HG03571 (cell line): ENCODE data around the gene CASP9.
A peak's percentile ranks its signal among the peaks of the same experiment; 100 is the strongest.
"Not testable (repeated sequence)": the region's sequence is repeated elsewhere in the genome, so short reads cannot be mapped to it uniquely, and the experiment has no call there.

Experiments
- ATAC-seq: cut with Tn5 transposase; IDR thresholded peaks from one replicate; pipeline ENCODE4 v1.9.1; 2021; ENCODE audit not compliant: unreplicated experiment

The CASP9 gene

DNA sequence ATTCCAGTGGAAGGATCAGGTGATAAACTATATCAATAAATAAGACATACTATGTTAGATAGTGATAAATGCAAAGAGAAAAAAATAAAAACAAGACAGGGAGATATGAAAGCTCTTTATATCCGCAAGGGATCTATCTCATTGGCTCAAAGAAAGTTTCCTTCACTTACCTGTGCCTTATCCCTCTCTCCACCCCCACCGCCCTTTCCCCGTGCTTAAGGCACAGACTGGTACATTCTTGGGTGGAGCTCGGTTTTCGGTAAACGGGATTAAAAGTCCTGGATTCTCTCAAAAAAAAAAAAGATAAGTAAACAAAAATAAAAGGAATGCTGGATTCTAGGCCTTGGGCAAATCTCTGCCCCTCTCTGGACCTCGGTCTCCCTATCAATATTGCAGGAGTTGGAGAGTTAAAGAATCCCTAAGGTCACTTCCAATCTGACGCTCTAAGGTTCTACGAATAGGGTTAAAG lies 2.0 kb upstream of the CASP9 start:
- no peak for ATAC-seq

DNA sequence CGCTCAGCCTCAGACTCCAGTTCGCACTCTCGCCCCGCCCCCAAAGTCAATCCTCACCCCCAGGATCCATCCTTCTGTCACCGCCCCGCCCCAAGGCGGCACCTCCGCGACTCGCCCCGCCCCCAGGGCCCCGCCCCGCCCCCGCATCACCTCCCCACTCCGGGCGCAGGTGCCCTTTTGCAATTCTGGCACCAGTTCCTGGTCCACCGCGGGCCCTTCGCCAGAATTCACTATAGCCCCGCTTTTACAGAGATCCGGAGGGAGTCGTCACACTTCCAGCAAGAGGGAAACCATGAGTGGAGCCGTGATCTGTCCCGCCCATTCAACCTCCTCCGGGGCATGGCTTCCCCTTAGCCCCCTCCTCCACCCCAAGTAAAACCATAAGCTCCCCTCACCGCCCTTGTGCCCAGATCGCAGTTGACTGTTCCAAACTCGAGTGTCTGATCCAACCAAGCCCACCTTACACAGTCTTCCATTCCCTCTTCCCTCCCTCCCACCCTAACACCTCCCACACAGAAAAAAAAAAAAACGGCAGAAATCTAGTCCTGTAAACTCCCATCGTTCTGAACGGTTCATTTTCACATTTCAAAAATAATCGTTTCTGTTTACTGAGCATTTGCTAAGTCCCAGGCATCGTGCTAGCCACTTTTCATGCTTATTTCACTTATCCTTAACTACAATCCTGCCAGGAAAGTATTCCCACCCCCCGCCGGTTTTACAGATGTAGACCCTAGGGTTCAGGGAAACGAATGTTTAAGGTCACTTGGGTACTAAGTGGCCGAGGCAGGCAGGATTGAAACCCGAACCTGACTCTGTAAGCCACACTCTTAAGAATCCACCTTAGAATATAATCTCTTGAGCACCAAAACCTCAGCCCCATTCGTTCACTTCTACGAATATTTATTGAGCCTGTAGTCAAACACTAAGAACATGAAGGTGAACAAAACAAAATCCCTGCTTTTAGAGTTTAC lies 1.3 kb upstream of the CASP9 start:
- ATAC-seq, result peak; percentile 35

DNA sequence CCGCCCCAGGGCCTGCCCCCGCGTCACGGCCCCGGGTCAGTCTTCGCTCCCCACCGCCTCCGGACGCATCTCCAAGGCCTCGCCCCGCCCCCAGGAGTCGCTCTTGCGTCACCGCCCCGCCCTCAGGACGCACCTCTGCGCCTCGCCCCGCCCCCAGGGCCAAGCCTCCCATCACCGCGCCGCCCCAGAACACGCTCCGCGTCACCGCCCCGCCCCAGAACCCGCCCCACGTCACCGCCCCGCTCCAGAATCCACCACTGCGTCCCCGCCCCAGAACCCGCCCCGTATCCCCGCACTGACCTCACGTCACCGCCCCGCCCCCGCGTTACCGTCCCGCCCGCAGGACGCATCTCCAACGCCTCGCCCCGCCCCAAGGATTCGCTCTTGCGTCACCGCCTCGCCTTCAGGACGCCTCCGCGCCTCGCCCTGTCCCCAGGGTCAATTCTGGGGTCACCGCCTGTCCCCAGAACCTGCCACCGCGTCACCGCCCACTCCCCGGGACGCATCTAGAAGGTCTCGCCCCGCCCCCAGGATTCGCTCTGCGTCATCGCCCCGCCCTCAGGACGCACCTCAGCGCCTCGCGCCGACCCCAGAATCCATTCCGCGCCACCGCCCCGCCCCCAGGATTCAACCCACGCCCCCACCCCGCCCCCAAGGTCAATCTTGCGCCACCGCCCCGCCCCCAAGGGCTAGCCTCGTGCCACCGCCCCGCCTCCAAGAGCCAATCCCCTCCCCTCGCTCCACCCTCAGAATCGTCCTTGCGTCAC lies 451 bp upstream of the CASP9 start:
- ATAC-seq, result peak; percentile 39

DNA sequence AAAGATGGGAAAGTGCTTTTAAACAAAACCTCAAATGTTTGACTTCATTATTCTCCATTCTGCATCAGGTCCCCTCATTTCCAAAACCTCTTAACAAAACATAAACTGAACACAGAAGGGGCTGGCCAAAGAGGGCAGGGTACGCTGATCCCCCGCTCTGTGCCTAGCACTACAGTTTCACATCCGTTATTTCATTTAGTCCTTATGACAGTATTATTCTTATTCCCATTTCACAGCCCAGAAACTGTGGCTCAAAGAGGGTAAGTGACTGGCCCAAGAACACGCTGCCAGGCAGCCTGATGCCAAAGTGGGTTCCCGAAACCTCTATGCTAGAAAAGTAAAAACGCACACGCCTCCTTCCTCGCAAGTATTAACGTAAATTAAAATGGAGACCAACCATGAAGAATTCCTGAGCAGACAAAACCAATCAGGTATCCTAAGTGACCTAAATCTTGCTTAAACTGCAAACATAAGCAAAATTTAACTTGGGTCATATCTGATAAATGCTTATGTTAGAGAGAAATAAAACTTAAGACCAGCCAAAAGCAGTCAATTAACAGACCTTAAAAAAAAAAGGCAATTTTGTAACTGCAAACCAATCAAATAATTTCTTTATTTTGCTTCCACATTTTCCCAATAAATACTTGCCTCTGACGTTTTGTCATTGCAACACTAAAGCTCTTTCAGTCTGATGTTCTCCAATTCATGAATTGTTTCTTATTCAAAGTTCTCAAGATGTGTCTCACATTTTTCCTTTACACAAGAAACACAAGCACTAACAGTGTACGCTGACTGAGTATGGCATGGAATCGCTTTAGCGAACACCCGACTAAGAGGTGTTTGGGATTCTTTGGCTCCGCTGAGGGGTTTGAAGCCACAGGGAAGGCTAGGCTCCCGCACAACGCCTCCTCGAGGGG lies 653 bp downstream of the CASP9 start:
- no peak for ATAC-seq

DNA sequence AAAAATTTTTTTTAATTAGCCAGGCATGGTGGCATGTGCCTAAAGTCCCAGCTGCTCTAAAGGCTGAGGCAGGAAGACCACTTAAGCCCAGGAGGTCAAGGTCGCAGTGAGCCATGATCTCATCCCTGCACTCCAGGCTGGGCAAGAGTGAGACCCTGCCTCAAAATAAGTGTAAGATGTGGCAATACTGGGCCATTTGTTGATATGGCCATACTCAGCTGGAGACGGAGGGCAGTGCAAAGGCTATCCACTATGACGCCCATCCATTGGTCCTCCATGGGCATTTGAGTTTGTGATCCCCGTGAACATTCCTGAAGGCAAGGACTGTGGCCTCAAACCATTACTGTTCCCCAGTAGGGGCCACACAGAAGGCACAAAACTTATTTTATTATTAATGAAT lies 1.5 kb downstream of the CASP9 start:
- ATAC-seq, result no peak

DNA sequence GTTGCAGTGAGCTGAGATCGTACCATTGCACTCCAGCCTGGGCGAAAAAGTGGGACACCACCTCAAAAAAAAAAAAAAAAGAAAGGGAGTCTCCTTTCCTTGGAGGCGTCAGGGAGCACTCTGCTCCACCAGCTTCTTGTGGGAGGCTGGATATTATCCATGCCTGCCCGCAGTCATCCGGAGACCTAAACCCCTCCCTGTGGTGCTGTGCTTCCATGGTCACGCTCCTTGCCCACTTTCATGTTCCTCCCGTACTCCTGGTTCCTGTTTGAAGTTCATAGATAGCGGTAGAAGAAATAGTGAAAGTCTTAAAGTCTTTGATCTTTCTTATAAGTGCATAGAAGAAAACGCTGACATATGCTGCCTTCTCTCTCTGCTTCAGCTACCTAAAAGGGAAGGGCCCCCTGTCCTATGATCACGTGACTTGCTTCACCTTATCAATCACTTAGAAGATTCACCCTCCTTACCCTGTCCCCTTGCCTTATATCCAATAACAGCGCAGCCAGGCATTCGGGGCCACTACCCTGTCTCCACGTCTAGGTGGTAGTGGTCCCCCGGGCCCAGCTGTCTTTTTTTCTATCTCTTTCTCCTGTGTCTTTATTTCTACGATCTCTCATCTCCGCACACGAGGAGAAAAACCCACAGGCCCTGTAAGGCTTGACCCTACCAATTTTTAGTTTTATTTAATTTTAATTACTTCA lies 2.7 kb downstream of the CASP9 start:
- ATAC-seq, result not testable (repeated sequence)

DNA sequence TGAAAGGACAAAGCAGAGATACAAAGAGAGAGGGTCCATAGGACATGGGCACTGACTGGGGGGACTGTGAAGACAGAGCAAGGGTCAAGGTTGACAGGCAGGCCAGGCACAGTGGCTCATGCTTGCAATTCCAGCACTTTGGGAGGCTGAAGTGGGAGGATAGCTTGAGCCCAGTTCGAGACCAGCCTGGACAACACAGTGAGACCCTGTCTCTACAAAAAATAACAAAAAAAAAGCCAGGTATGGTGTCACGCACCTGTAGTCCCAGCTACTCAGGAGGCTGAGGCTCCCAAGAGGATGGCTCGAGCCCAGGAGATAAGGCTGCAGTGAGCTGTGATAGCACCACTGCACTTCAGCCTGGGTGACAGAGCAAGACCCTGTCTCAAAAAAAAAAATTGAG lies 4.4 kb downstream of the CASP9 start:
- ATAC-seq, result no peak

DNA sequence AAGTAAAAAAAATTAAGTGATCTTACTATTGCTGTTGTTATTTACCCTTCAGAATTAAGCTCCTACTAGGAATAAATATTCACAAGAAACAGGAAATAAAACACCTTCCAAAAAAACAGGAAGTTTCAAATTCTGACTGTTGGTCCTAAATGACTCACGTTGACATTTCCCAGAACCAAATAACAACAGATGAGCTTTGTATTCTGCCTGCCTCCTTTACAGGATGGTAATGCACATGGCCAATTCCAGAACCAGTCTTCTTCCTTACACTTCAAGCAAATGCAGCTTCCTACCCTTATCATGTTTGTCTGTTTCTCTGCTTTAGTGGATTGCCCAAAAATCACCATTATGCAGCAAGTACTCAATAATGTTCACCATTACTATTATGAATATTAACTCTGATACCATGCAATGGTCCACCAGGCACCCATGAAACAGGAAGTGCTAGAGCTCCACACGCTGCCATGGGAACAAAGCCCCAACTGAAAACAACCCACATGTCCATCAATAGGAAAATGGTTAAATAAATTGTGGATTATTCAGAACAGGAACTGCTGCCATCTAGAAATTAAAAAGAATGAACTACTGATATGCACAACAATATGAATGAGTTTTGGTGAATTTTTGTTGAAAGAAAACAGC lies 8.9 kb downstream of the CASP9 start:
- no peak for ATAC-seq

DNA sequence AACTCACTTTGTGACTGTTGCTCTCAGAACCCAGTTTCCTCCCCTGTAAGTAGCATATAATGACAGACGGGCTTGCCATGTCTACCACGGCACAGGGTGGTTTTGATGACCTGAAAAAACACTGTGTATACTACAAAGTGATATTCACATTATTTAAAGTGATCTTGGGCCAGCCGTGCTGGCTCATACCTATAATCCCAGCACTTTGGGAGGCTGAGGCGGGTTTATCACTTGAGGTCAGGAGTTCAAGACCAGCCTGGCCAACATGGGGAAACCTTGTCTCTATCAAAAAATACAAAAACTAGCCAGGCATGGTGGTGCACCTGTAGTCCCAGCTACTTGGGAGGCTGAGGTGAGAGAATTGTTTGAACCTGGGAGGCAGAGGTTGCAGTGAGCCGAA lies 9.5 kb downstream of the CASP9 start:
- ATAC-seq, result not testable (repeated sequence)

DNA sequence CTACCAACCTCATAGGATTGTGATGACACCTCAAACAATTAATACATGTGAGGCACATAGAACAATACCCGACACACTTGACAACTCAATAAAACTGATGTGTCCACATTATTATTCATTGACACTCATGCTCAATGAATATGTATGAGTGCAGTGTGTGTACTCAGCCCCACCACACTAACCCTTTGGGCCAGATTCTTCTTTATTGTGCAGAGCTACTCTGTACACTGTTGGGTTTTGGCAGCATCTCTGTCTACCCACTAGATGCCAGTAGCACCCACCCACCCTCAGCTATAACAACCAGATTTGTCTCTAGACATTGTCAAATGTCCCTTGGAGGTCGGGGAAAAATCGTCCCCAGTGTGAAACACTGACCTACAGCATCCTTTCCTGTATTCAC lies 10.1 kb downstream of the CASP9 start:
- ATAC-seq, result no peak

DNA sequence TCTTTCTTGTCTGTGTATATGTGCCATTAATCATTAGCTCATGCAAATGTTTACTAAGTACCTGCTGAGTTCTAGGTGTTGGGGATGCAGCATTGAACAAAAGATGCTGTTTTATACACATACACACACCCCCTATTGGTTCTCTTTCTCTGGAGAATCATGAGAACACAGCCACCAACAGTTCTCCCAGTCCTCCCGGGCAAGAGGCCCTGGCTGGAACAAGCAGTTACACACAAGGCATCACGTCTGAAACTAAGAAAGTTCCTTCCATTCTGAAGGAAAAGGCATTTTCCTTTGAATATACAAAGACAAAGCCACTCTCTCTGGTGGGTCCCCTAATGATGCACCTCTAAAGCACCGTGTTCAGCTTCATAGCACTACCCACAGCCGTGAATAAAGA lies 10.8 kb downstream of the CASP9 start:
- ATAC-seq, result no peak

DNA sequence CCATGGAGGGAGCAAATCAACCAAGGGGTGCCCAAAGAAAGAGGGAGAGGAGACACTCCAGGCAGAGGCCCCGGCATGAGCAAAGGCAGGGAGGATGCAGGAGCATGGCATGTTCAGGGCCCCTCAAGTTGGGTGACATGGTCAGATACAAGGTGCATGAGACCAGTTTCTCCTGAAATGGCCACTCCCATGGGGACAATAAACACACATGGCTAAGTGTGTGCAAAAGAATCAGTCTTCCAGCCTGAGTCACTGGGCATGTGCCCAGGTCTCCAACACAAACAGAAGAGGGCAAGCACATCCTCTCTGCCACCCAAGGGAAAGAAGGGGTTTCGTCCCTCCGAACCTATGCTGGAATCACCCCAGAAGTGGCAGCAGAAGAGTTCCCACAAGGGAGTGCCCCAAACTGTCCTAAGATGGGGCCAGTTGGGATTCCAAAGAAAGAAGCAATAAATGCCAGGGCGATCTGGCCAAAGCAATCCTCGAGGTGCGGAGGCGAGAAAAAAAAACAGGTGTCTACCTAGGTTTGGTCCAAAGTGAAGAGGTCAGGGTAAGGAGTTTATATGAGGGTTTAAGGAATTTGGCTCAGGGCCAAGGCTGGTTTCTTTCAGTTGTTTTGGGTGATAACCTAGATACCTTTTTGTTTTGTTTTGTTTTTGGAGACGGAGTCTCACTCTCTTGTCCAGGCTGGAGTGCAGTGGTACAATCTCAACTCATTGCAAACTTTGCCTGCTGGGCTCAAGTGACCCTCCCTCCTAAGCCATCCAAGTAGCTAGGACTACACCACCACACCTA lies 13.2 kb downstream of the CASP9 start:
- ATAC-seq, result no peak

DNA sequence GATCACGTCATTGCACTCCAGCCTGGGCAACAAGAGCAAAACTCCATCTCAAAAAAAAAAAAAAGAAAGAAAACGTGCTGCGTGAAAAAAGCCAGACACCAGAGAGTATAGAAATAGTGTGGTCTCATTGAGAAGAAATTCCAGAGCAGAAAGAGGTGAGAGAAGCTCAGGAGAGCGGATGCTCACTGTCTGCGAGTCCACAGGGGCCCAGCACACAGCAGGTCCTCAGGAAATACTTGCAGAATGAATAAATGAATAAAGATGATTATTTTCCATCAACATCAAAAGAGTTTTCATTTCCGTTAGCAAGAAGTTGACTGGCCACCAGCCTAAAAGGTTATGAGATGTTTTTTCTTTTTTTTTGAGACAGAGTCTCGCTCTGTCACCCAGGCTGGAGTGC lies 14.4 kb downstream of the CASP9 start:
- ATAC-seq, result no peak

DNA sequence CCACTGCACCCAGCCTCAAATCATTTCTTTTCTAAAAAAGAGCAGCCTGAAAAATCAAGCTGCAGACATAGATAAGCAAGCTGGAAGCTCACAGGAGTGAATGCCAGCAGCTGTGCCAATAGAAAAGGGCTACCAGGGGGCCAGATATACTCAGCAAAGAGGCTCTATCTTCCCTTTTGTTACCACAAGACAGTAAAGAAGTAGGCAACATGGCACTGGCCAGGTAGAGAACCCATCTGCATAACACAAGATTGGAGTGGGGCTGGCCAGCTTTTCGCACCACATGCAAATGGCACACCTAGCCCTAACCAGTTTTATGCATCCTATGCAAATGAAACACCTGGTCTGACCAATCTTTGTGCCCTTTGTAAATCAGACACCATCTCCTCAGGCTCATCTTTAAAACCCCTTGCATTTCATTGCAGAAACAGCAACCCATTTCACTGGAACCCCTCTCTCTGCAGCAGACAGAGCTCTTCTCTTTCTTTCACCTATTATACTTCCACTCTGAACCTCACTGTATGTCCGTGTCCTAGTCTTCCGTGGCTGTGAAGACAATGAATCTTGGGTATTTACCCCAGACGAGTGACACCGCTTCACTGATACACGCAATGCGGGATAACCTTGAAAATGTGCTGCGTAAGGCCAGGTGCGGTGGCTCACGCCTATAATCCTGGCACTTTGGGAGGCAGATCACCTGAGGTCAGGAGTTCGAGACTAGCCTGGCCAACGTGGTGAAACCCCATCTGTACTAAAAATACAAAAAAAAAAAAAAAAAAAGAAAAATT lies 15.1 kb downstream of the CASP9 start:
- no peak for ATAC-seq

DNA sequence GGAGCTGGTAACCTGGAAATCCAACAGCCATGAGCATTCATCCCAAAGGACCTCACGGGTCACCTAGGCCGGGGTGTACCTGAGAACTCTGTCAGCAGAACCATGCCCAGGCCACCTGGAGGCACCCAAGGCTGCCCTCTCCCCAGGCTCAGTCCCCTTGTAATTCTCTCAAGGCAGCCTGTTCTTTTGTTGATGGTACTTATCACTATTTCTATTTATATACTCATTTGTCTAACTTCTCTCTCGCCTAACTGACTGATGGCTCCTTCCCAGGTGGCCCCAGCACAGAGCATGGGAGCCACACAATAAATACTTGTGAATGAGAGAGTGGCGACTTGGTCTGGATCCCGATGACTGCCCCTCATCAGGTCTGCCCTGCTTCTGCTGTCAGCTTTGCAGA lies 16.7 kb downstream of the CASP9 start:
- no peak for ATAC-seq

DNA sequence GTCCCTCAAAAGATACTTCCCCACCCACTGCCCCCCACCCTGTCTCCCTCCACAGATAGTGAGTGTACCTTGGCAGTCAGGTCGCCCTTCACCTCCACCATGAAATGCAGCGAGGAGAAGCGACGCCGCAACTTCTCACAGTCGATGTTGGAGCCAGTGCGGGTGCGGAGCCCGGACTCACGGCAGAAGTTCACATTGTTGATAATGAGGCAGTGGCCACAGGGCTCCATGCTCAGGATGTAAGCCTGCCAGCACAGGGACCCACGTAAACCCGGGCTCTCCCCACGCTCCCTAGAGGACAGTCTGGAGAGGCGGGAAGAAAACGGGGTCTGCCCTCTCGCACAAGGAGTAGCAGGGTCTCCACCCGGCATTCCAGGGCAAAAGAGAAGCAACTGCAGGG lies 17.2 kb downstream of the CASP9 start:
- no peak for ATAC-seq

DNA sequence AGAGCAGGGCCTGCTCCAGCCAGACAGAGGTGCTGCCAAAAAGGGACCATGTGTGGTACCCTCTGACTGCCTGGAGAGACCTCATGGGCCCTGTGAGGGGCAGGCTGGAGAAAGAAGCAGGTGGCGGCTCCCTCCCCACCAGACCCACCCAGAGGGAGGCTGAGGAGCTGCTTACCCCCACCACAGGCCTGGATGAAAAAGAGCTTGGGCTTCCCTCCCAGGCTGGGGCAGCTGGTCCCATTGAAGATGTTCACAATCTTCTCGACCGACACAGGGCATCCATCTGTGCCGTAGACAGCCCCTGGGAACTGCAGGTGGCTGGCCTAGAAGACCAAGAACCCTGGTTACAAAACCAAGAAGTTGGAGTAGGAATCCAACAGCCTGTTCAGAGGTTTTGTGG lies 19.6 kb downstream of the CASP9 start:
- ATAC-seq, result no peak
